Measurements from ENCODE around the gene MCU. TPM values are rescaled to one million over a fixed set of nuclear protein-coding genes. Genes with fewer than 3 reads are reported as not detected.
"Not testable (repeated sequence)": the region's sequence is repeated elsewhere in the genome, so short reads cannot be mapped to it uniquely, and the experiment has no call there.

The MCU gene
- total RNA-seq, 1 experiment from 2014 or later: 37.2 TPM

DNA sequence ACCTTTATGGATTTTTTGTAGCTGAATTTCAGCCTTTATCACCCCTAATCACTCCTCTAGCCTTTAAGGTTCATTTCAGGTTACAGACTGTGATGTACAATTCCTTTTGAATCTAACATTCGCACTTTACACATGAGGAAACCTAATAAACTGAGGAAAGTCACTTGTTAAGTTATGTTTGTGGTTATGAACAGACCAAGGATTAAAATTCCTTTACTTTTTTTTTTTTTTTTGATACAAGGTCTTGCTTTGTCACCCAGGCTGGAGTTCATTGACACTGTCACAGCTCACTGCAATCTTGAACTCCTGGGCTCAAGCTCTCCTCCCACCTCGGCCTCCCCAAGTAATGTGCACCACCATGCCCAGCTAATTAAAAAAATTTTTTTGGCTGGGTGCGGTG lies 3.6 kb downstream of the MCU start:
- Mint-ChIP-seq H3K4me1 (peaks cover 25% of the 10 kb centered on the region), H3K27me3 (ENCODE audit: low read depth) (no peaks in the 10 kb centered on the region), H3K27ac (no peak overlapping the region), H3K36me3 (no peaks in the 10 kb centered on the region), H3K4me3 (no peak overlapping the region), H3K9me3 (no peaks in the 10 kb centered on the region)
- TF ChIP-seq NR1H2 (CRISPR knock-in tag; IDR thresholded peaks at IDR 0.05) (no peak), NFYB (CRISPR knock-in tag; conservative IDR thresholded peaks at IDR 0.05; ENCODE audit: low read depth) (no peak)
- TF ChIP-seq, protein P1, sequence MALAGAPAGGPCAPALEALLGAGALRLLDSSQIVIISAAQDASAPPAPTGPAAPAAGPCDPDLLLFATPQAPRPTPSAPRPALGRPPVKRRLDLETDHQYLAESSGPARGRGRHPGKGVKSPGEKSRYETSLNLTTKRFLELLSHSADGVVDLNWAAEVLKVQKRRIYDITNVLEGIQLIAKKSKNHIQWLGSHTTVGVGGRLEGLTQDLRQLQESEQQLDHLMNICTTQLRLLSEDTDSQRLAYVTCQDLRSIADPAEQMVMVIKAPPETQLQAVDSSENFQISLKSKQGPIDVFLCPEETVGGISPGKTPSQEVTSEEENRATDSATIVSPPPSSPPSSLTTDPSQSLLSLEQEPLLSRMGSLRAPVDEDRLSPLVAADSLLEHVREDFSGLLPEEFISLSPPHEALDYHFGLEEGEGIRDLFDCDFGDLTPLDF (CRISPR knock-in tag; IDR thresholded peaks at IDR 0.05): no peak
- TF ChIP-seq, protein P2, sequence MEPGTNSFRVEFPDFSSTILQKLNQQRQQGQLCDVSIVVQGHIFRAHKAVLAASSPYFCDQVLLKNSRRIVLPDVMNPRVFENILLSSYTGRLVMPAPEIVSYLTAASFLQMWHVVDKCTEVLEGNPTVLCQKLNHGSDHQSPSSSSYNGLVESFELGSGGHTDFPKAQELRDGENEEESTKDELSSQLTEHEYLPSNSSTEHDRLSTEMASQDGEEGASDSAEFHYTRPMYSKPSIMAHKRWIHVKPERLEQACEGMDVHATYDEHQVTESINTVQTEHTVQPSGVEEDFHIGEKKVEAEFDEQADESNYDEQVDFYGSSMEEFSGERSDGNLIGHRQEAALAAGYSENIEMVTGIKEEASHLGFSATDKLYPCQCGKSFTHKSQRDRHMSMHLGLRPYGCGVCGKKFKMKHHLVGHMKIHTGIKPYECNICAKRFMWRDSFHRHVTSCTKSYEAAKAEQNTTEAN (CRISPR knock-in tag; IDR thresholded peaks at IDR 0.05): no peak
- TF ChIP-seq, protein P3, sequence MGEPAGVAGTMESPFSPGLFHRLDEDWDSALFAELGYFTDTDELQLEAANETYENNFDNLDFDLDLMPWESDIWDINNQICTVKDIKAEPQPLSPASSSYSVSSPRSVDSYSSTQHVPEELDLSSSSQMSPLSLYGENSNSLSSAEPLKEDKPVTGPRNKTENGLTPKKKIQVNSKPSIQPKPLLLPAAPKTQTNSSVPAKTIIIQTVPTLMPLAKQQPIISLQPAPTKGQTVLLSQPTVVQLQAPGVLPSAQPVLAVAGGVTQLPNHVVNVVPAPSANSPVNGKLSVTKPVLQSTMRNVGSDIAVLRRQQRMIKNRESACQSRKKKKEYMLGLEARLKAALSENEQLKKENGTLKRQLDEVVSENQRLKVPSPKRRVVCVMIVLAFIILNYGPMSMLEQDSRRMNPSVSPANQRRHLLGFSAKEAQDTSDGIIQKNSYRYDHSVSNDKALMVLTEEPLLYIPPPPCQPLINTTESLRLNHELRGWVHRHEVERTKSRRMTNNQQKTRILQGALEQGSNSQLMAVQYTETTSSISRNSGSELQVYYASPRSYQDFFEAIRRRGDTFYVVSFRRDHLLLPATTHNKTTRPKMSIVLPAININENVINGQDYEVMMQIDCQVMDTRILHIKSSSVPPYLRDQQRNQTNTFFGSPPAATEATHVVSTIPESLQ (CRISPR knock-in tag; IDR thresholded peaks at IDR 0.05): no peak
- TF ChIP-seq, protein P4, sequence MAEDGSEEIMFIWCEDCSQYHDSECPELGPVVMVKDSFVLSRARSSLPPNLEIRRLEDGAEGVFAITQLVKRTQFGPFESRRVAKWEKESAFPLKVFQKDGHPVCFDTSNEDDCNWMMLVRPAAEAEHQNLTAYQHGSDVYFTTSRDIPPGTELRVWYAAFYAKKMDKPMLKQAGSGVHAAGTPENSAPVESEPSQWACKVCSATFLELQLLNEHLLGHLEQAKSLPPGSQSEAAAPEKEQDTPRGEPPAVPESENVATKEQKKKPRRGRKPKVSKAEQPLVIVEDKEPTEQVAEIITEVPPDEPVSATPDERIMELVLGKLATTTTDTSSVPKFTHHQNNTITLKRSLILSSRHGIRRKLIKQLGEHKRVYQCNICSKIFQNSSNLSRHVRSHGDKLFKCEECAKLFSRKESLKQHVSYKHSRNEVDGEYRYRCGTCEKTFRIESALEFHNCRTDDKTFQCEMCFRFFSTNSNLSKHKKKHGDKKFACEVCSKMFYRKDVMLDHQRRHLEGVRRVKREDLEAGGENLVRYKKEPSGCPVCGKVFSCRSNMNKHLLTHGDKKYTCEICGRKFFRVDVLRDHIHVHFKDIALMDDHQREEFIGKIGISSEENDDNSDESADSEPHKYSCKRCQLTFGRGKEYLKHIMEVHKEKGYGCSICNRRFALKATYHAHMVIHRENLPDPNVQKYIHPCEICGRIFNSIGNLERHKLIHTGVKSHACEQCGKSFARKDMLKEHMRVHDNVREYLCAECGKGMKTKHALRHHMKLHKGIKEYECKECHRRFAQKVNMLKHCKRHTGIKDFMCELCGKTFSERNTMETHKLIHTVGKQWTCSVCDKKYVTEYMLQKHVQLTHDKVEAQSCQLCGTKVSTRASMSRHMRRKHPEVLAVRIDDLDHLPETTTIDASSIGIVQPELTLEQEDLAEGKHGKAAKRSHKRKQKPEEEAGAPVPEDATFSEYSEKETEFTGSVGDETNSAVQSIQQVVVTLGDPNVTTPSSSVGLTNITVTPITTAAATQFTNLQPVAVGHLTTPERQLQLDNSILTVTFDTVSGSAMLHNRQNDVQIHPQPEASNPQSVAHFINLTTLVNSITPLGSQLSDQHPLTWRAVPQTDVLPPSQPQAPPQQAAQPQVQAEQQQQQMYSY (CRISPR knock-in tag; IDR thresholded peaks at IDR 0.05): no peak
- TF ChIP-seq, protein P5, sequence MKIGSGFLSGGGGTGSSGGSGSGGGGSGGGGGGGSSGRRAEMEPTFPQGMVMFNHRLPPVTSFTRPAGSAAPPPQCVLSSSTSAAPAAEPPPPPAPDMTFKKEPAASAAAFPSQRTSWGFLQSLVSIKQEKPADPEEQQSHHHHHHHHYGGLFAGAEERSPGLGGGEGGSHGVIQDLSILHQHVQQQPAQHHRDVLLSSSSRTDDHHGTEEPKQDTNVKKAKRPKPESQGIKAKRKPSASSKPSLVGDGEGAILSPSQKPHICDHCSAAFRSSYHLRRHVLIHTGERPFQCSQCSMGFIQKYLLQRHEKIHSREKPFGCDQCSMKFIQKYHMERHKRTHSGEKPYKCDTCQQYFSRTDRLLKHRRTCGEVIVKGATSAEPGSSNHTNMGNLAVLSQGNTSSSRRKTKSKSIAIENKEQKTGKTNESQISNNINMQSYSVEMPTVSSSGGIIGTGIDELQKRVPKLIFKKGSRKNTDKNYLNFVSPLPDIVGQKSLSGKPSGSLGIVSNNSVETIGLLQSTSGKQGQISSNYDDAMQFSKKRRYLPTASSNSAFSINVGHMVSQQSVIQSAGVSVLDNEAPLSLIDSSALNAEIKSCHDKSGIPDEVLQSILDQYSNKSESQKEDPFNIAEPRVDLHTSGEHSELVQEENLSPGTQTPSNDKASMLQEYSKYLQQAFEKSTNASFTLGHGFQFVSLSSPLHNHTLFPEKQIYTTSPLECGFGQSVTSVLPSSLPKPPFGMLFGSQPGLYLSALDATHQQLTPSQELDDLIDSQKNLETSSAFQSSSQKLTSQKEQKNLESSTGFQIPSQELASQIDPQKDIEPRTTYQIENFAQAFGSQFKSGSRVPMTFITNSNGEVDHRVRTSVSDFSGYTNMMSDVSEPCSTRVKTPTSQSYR (CRISPR knock-in tag; IDR thresholded peaks at IDR 0.05): no peak
- CTCF ChIA-PET: interaction anchor here (0.6 to 1.2 kb wide), 4 partner anchors 13 to 320 kb away, joined by 3 to 4 read pairs (median 4); no protein-coding TSS in a partner anchor
- DNase-seq (ENCODE audit: low spot score) (no peak), ATAC-seq (no peak)
- POLR2A ChIA-PET: no interaction called here

DNA sequence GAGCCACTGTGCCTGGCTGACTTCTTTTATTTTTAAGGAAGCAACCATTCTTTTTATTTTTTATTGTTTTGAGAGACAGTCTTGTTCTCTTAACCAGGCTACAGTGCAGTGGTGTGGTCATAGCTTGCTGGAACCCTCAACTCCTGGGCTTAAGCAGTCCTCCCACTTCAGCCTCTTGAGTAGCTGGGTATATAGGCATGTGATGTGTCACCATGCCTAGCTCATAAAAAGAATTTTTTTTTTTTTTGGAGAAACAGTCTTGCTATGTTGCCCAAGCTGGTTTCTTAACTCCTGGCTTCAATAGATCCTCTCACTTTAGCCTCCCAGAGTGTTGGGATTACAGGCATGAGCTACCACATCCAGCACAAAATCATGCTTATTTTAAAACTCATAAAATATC lies 5.8 kb downstream of the MCU start:
- Mint-ChIP-seq H3K27me3 (ENCODE audit: low read depth) (no peaks in the 10 kb centered on the region), H3K4me1 (peaks cover 21% of the 10 kb centered on the region), H3K36me3 (no peaks in the 10 kb centered on the region), H3K9me3 (no peaks in the 10 kb centered on the region), H3K27ac (no peak overlapping the region), H3K4me3 (no peak overlapping the region)
- no peak for TF ChIP-seq JAZF1 (CRISPR knock-in tag; IDR thresholded peaks at IDR 0.05)
- TF ChIP-seq HMGA2 (CRISPR knock-in tag; IDR thresholded peaks at IDR 0.05): no peak
- DNase-seq (ENCODE audit: low spot score) (no peak), ATAC-seq (no peak)
- CTCF ChIA-PET: no interaction called here
- POLR2A ChIA-PET: no interaction called here

DNA sequence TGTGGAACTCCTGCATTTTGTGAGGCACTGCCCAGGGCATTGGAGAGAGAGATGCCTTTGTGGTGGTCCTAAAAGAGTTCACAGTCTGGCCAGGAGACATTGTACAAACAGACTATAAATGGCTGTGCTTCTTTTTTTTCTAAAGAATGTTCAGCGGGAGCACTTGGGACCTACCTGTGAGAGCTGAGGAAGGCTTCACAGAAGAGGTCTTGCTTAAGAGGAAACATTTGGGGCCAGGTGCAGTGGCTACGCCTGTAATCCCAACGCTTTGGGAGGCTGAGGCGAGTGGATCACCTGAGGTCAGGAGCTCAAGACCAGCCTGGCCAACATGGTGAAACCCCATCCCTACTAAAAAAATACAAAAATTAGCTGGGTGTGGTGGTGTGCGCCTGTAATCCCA lies 10.5 kb downstream of the MCU start:
- not testable (repeated sequence) for H3K27me3 Mint-ChIP-seq (ENCODE audit: low read depth); H3K27ac Mint-ChIP-seq

More for the DNA sequence above, 10.5 kb downstream of the MCU start:
- not testable (repeated sequence) for ATAC-seq; DNase-seq (ENCODE audit: low spot score); H3K4me1 Mint-ChIP-seq; H3K9me3 Mint-ChIP-seq; H3K36me3 Mint-ChIP-seq; H3K4me3 Mint-ChIP-seq
- POLR2A ChIA-PET: interaction anchor here (0.6 kb wide), 1 partner anchor 12 kb away, joined by 4 read pairs; no protein-coding TSS in a partner anchor
- CTCF ChIA-PET: interaction anchor here (0.6 to 1.0 kb wide), 4 partner anchors 11 to 392 kb away, joined by 3 read pairs; no protein-coding TSS in a partner anchor
